HG03039 (cell line): ENCODE data around the gene GPR42.

ENCODE experiments used
- ATAC-seq: cut with Tn5 transposase; IDR thresholded peaks from one replicate; pipeline ENCODE4 v1.9.1; 2021; ENCODE audit warnings: mild to moderate bottlenecking, moderate library complexity; ENCODE audit not compliant: unreplicated experiment

Gene GPR42

DNA sequence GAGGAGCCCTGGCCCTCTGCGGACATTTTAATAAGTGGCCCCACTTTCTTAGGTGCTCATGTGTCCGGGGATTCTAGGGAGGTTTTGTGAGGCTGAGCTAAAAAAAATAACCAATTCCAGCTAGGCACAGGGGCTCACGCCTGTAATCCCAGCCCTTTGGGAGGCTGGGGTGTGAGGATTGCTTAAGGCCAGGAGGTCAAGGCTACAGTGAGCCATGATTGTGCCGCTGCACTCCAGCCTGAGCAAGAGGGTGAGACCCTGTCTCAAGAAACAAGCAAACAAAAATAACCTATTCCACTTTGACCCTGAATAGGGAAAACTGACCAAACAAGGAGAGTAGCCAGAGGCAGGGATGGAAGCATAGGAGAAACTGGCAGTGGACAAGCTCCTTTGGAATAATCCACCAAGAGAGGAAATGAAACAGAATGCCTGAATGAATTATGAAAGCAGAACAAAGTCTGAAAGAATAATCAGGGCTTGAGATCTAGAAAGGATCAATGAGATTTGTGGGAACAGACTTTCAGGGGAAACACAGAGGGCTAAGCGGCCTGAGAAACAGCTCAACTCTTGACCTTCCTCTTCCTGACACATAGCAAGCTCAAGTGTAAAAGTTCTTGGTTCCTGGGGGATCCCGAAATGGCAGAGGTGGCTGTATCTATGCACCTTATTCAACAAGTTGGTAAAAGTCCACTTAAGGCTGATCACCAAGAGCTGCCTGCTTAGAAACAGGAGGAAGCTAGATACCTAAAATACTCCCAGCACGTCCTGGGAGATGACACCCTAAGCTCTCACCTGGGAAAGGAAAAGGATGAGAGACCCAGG is 47.1 kb downstream of the GPR42 start:
- no peak for ATAC-seq

DNA sequence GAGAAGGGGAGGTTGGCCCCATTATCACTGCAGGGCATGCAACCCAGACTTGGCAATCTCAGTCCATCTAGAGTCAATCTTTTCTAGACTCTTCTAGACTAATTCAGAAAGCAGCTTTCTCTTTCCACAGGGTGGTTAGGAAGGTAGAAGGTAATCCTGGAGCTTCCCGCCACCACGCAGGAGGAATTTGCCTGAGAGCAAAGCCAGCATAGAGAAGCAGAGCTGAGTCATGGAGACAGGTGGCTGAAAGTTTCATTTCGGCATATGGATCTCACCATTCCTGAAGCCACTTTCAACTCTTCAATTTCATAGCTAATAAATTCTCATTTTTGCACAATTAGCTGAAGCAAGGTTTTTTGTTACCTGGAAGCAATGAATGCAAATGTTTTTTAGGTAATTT is 48.2 kb downstream of the GPR42 start:
- ATAC-seq: no peak

DNA sequence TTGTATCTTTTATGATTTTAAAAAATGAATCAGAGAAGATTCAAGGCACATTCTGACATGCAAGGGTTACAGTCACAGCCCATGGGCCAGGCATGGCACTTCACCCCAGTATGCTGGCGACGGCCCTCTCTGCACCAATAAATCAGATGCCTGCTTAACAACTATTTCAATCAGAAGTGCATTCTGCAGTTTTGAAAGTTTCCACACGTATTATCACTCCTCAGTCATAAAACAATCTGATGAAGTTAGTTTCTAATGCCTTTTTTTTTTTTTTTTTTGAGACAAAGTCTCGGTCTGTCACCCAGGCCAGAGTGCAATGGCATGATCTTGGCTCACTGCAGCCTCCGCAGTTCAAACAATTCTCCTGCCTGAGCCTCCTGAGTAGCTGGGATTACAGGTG is 48.9 kb downstream of the GPR42 start:
- ATAC-seq: no peak

DNA sequence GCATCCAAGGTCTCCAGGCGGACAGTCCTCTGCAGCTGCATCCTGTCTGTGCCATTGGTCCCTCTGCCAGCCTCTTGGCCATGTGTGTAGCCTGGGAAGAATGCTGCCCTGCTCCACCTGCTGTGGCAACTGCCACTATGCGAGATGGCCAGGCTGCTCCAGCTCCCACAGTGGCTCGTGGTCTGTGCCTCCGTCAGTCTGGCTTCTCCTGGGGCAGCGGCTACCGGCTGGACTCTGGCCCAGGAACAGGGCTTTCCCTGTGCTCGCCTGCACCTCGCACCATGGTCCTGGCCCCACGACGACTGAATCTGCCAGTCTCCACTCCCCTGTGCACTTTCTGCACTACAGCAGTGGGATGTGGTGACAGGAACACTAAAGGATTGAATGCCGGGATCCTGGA is 50.5 kb downstream of the GPR42 start:
- no peak for ATAC-seq
